ENCODE data around the gene SIMC1. TPM values are rescaled to one million over a fixed set of nuclear protein-coding genes. Genes with fewer than 3 reads are reported as not detected.
"Not testable (repeated sequence)": the region's sequence is repeated elsewhere in the genome, so short reads cannot be mapped to it uniquely, and the experiment has no call there.

SIMC1 gene
- total RNA-seq, 3 donors from 2014 or later (not counting 1 experiment from before 2014, with no cell fraction given): 19.6 to 30.2 (median 27.8) TPM

DNA sequence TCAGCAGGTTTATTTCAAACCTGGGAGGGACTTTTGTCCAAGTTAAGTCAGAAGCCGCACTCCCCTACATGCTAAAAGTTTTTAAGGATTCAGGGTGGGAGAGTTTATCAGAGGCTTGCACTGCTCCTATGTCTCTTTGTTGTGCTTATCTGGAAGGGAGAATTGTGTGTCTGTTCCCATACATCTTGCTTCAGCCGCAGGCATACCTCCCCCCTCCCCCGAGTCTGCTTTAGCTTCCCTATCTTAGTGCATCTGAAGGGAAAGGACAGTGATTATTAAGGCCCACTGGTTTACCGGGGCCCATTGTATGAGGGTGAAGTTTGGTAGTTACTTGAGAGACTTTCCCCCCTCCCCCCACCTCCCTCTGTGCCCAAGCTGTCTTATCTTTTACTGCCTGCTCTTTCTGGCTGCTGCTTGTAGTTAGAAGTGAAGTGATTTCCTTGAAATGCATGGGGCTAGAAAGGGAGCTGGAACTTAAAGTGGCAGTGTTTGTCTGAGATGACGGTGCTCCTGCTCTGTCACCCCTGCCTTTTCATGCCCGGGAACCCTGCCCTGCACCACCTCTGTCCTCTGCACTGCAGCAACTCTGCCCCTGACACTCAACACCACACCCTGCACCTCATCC lies 40.9 kb upstream of the SIMC1 start:
- H3K4me3 Mint-ChIP-seq; H3K27ac ChIP-seq (ENCODE audit: low read length); intact Hi-C loops (cut with micrococcal nuclease); H3K36me3 Mint-ChIP-seq; DNase-seq; H3K27ac Mint-ChIP-seq; H3K27me3 Mint-ChIP-seq (ENCODE audit: low read depth in 2 of 2); H3K4me1 ChIP-seq (ENCODE audit: control insufficient read depth, insufficient read depth, low read length); H3K27me3 ChIP-seq (ENCODE audit: control insufficient read depth, insufficient read depth, low read length); H3K4me3 ChIP-seq (ENCODE audit: low read length); H3K36me3 ChIP-seq (ENCODE audit: control insufficient read depth, insufficient read depth, low read length); H3K4me1 Mint-ChIP-seq; H3K9me3 ChIP-seq (ENCODE audit: control insufficient read depth, insufficient read depth, low read length); H3K9me3 Mint-ChIP-seq; ATAC-seq: not testable (repeated sequence)
- 20% methylated on average over 1 of the region's 6 CpGs for WGBS (ENCODE audit: insufficient coverage)

DNA sequence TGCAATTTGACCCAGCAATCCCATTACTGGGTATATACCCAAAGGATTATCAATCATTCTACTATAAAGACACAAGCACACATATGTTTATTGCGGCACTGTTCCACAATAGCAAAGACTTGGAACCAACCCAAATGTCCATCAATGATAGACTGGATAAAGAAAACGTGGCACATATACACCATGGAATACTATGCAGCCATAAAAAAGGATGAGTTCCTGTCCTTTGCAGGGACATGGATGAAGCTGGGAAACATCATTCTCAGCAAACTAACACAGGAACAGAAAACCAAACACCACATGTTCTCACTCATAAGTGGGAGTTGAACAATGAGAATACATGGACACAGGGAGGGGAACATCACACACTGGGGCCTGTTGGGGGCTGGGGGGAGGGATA lies 39.9 kb upstream of the SIMC1 start:
- no CpG with 5 or more reads among the region's 2 CpGs for WGBS (ENCODE audit: insufficient coverage)
- H3K9me3 ChIP-seq (ENCODE audit: control insufficient read depth, insufficient read depth, low read length); ATAC-seq; H3K27ac Mint-ChIP-seq; DNase-seq; H3K27me3 Mint-ChIP-seq (ENCODE audit: low read depth in 2 of 2); H3K4me3 Mint-ChIP-seq; H3K36me3 Mint-ChIP-seq; H3K9me3 Mint-ChIP-seq; H3K36me3 ChIP-seq (ENCODE audit: control insufficient read depth, insufficient read depth, low read length); H3K4me1 Mint-ChIP-seq; H3K4me1 ChIP-seq (ENCODE audit: control insufficient read depth, insufficient read depth, low read length); H3K27me3 ChIP-seq (ENCODE audit: control insufficient read depth, insufficient read depth, low read length); intact Hi-C loops (cut with micrococcal nuclease); H3K27ac ChIP-seq (ENCODE audit: low read length); H3K4me3 ChIP-seq (ENCODE audit: low read length): not testable (repeated sequence)

DNA sequence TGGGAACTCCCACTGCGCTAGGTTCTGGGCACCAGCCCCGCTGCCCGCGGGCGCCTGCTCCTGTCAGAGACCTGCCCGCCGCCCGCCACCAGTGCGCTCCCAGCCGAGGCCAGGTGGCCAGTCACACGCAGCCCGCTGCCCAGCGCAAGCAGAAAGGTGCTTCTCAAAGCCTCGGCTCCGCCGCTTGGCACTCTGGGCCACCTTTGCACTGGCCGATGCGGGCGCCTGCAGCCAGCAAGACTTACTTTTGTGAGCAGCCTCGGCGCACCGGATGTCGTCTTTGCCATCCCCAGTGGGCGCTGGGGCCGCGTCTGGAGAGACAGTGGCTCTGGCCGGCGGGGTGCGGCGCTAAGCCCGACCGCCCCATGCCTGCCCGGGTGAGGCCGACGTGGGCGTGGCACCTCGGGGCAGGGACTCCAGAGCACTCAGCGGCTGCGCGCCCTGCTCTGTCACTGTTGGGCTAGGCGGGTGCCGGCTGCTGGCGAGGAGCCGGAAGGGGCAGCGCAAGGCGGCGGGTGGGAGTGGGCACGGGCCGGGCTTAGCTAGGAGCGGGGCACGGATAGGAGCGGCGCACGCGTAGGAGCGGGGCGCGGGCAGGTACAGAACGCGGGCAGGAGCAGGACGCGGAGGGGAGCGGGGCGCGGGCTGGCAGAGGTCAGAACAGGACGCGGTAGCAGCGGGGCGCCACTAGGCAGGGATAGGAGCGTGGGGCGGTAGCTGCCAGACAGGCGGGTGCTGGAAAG lies 39.1 kb upstream of the SIMC1 start:
- H3K27me3 ChIP-seq (ENCODE audit: control insufficient read depth, insufficient read depth, low read length); H3K4me3 ChIP-seq (ENCODE audit: low read length); H3K9me3 ChIP-seq (ENCODE audit: control insufficient read depth, insufficient read depth, low read length); H3K4me1 ChIP-seq (ENCODE audit: control insufficient read depth, insufficient read depth, low read length); H3K4me3 Mint-ChIP-seq; H3K36me3 ChIP-seq (ENCODE audit: control insufficient read depth, insufficient read depth, low read length); H3K27ac ChIP-seq (ENCODE audit: low read length); intact Hi-C loops (cut with micrococcal nuclease); H3K36me3 Mint-ChIP-seq; H3K4me1 Mint-ChIP-seq; H3K27ac Mint-ChIP-seq; H3K9me3 Mint-ChIP-seq; DNase-seq; H3K27me3 Mint-ChIP-seq (ENCODE audit: low read depth in 2 of 2): not testable (repeated sequence)
- peak in 1 of 3 donors; percentile 56 for ATAC-seq
- 3% methylated on average over 70 of the region's 72 CpGs for WGBS (ENCODE audit: insufficient coverage)

DNA sequence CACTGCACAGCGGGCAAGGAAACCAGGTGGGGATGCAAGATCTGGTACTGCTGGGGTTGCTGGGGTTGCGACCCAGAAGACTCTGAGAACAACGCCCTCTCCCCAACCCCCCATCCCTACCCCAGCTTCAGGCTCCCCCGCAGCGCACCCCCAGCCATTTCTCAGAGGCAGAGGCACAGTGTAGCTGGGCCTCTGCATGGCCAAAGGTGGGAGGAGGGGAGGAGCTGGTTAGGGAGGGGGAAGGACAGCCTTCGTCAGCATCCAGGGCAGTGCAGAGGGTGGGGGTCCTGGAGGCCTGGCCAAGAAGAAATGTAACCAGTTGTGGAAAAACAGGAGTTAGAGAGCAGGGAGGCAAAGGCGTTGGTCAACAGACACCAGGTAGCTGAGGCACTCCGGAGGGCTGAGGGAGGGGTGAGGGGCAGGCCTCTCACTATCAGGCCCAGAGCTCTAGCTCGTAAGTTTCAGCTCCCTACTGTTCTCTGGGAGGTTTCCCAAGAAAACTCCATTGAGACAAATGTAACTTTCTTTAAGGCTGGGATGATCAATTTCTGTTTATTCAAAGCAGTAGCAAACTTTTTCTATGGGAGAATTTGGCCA lies 38.3 kb upstream of the SIMC1 start:
- not testable (repeated sequence) for DNase-seq

DNA sequence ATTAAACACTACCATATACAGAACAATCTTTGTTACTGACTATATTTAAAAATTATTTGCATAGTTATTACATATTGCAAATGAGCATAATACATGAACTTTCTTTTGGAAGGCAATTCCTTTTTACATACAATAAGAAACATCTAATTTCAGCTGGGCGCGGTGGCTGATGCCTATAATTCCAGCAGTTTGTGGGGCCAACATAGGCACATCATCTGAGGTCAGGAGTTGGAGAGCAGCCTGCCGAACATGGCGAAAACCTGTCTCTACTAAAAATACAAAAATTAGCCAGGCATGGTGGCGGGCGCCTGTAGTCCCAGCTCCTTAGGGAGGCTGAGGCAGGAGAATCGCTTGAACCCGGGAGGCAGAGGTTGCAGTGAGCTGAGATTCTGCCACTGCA lies 36.4 kb upstream of the SIMC1 start:
- ATAC-seq (no peak), DNase-seq (no peak)
- H3K27ac ChIP-seq (ENCODE audit: low read length): no peak overlapping the region
- Mint-ChIP-seq H3K36me3 (no peaks in the 10 kb centered on the region), H3K4me3 (no peak overlapping the region), H3K4me1 (no peaks in the 10 kb centered on the region), H3K27ac (no peak overlapping the region), H3K27me3 (ENCODE audit: low read depth in 2 of 2) (peaks cover 0 to 10% of the 10 kb centered on the region in 2 donors), H3K9me3 (no peaks in the 10 kb centered on the region)
- H3K36me3 ChIP-seq (ENCODE audit: control insufficient read depth, insufficient read depth, low read length): no peaks in the 10 kb centered on the region
- H3K9me3 ChIP-seq (ENCODE audit: control insufficient read depth, insufficient read depth, low read length): no peaks in the 10 kb centered on the region
- TF ChIP-seq, protein P1, sequence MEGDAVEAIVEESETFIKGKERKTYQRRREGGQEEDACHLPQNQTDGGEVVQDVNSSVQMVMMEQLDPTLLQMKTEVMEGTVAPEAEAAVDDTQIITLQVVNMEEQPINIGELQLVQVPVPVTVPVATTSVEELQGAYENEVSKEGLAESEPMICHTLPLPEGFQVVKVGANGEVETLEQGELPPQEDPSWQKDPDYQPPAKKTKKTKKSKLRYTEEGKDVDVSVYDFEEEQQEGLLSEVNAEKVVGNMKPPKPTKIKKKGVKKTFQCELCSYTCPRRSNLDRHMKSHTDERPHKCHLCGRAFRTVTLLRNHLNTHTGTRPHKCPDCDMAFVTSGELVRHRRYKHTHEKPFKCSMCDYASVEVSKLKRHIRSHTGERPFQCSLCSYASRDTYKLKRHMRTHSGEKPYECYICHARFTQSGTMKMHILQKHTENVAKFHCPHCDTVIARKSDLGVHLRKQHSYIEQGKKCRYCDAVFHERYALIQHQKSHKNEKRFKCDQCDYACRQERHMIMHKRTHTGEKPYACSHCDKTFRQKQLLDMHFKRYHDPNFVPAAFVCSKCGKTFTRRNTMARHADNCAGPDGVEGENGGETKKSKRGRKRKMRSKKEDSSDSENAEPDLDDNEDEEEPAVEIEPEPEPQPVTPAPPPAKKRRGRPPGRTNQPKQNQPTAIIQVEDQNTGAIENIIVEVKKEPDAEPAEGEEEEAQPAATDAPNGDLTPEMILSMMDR (IDR thresholded peaks at IDR 0.05): no peak
- H3K27me3 ChIP-seq (ENCODE audit: control insufficient read depth, insufficient read depth, low read length): peaks cover 2% of the 10 kb centered on the region
- intact Hi-C loops (cut with micrococcal nuclease): no loop called here
- H3K4me3 ChIP-seq (ENCODE audit: low read length): no peak overlapping the region
- H3K4me1 ChIP-seq (ENCODE audit: control insufficient read depth, insufficient read depth, low read length): no peaks in the 10 kb centered on the region
- WGBS (ENCODE audit: insufficient coverage): 95% methylated on average over 8 of the region's 8 CpGs

More for the DNA sequence above, 38.3 kb upstream of the SIMC1 start:
- ATAC-seq; H3K9me3 ChIP-seq (ENCODE audit: control insufficient read depth, insufficient read depth, low read length); intact Hi-C loops (cut with micrococcal nuclease); H3K27me3 ChIP-seq (ENCODE audit: control insufficient read depth, insufficient read depth, low read length); H3K4me1 ChIP-seq (ENCODE audit: control insufficient read depth, insufficient read depth, low read length); H3K4me1 Mint-ChIP-seq; H3K9me3 Mint-ChIP-seq; H3K27me3 Mint-ChIP-seq (ENCODE audit: low read depth in 2 of 2); H3K4me3 Mint-ChIP-seq; H3K36me3 Mint-ChIP-seq; H3K27ac ChIP-seq (ENCODE audit: low read length); H3K27ac Mint-ChIP-seq; H3K36me3 ChIP-seq (ENCODE audit: control insufficient read depth, insufficient read depth, low read length); H3K4me3 ChIP-seq (ENCODE audit: low read length): not testable (repeated sequence)
- WGBS (ENCODE audit: insufficient coverage): 60% methylated on average over 4 of the region's 9 CpGs

Measured in natural killer cell (primary cell).